ENCODE results near the gene NCK1.

Gene NCK1

DNA sequence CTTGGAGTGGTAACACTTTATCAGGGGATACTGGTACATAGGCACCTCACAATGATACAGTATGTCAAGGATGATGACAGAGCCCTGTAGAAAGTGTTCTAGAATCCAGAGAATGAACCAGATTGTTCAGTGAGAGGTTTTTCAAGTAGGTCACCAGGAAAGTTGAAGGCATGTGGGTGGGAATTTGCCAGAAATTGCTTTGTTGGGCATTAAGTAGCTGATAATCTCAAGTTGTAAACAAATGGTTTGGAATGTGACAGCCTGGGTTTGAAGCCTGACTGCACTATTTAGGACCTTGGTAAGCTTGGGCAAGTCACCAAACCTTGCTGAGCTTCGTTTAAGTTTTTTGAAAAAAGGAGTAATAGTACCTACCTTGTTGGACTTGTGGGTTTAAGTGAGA is 30.5 kb upstream of the NCK1 start:
- TF ChIP-seq, protein P1, sequence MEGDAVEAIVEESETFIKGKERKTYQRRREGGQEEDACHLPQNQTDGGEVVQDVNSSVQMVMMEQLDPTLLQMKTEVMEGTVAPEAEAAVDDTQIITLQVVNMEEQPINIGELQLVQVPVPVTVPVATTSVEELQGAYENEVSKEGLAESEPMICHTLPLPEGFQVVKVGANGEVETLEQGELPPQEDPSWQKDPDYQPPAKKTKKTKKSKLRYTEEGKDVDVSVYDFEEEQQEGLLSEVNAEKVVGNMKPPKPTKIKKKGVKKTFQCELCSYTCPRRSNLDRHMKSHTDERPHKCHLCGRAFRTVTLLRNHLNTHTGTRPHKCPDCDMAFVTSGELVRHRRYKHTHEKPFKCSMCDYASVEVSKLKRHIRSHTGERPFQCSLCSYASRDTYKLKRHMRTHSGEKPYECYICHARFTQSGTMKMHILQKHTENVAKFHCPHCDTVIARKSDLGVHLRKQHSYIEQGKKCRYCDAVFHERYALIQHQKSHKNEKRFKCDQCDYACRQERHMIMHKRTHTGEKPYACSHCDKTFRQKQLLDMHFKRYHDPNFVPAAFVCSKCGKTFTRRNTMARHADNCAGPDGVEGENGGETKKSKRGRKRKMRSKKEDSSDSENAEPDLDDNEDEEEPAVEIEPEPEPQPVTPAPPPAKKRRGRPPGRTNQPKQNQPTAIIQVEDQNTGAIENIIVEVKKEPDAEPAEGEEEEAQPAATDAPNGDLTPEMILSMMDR (IDR thresholded peaks at IDR 0.05; ENCODE audit: extremely low read depth, missing control alignments) = no peak
- DNase-seq (ENCODE audit: low spot score) = no peak

DNA sequence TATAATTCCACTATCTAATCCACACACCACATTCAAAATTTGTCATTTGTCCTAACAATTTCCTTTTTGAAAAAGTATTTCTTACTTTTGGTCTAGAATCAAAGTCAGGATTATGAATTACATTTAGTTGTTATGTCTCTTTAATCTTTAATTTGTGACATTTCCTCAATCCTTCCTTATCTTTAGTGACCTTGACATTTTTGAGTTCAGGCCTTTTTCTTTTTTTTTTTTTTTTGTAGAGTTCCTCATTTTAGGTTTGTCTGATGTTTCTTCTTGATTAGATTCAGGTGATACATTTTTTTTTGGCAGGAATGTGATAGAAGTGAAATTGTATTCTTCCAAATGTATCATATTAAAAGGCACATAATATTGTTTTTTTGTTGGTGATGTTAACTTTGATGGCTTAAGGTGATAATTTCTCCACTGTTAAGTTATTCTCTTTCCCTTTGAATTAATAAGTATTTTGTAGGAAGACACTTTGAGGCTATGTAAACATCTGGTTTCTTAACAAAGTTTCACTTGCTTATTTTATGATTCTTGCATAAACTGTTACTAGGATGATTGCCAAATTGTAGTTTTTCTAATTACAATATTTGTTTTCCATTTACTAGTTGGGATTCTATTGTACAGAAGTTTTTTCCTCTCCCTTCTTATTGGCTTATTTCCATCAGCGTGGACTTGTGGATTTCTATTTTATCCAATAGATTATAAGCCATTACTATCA is 26.8 kb upstream of the NCK1 start:
- TF ChIP-seq, protein P1 (IDR thresholded peaks at IDR 0.05; ENCODE audit: extremely low read depth, missing control alignments) = no peak
- no peak for DNase-seq (ENCODE audit: low spot score)

DNA sequence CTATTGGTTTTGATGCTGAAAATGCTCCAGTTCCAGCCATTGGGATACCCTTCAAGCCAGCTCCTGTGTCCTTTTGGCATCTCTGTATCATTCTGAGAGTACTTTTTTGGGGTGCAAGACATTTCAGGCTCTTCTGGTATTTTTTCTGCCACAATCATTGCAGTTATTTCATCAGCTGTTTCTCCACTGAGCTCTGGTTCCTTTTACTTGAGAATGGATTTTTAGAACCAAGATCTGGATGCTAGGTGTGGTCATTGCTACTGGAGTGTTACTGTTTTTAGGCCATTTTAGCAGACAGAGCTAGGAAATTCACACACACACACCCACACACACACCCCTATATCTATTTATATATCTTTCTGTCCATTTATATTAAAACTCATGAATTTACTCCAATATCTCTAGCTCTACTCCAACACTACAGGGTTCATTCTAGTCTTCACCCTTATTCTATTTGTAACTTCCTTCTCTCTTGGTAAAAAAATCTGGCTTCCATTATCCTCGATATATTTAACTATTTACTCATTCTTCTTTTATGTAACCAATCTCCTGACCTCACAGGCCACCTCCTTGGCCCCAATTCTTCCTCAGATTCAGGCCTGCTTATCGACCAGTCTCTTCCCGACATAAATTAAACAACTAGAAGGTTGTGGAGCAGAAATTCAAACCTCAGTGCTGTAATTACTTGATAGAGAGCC is 26.0 kb upstream of the NCK1 start:
- DNase-seq (ENCODE audit: low spot score) = no peak
- TF ChIP-seq, protein P1 (IDR thresholded peaks at IDR 0.05; ENCODE audit: extremely low read depth, missing control alignments) = no peak

DNA sequence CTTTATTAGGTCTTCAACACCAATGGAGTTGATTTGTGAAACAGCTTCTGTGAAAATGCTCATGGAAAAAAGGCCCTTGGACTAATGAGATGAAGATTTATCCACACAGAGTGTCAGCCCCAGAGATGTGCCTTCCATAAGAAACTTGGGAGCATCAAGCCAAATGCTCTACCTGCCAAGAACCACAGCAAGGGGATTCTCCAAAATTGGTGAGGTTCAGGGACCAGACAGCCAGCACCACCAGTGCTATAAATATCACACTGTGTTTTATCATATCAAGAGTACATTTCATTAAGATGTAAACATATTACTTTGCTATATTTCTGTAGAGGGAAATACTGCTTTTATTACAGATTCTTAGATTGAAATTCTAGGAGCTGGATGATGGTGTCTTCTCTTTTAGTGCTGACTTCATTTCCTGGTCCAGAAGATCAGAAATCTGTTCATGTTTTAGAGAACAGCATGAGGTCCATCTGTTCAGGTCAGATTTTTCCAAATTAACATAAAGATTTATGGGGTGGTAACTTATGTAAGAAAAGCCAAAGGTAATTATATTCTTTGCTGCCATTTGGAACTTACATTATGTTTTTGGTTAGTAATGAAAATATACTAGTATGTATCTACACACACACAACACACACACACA is 25.4 kb upstream of the NCK1 start:
- TF ChIP-seq, protein P1 (IDR thresholded peaks at IDR 0.05; ENCODE audit: extremely low read depth, missing control alignments) = no peak
- no peak for DNase-seq (ENCODE audit: low spot score)

DNA sequence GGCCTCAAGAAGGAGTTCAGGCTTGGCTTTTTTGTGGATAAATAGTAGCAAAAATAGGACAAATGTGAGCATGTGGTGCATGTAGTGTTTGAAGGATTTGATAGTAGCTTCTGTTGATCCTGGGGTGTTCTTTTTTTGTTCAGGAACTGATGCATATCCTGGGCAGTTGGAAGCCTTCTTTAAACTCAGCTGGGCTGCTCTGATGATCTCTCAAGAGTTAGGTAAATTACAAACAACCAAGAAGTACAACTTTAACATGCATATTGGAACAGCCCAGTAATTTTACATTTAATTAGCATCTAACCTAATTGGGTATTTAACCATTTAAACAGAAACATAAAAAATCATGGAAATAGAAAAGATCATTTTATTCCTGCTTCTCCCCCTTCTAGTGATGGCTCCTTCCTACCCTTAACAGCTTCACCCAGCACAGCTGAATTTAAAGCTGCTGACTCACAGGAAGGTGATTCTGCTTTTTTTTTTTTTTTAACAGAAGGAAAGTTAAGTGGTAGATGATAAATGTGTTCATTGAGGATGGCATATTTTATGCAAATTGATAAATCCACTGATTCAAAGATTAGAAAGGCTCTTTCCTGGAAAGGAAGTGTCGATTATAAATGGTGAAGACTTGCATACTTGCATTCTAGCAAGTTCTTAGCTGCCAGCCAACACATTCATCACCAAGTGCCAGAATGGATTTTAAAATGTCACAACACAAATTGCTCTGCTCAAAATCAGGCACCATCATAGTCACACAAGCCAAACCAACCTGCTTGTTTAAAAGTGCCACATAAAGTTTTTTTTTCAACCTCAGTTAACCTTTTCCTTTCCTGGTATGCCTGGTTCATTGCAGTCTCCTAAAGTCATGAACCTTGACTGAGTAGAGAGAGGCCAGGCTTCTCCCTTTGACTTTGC is 23.1 kb upstream of the NCK1 start:
- DNase-seq (ENCODE audit: low spot score) = no peak

DNA sequence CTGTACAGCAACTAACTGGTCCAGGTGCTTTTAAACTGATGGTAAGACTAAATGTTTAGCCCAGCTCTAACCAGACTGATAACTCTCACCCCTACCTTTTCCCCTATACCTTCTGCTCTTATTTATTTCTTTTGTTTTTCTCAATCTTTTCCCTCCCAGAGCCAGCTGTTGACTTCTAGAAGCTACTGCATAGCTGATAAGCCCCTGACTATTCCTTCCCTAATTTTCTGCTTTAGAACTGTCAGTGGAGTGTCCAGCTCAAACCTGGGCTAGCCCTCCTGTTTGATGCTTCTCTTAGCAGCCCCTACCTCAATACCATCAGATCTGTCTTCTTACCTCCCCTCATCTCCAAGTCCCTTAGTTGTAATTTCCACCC is 22.5 kb upstream of the NCK1 start:
- TF ChIP-seq, protein P1 (IDR thresholded peaks at IDR 0.05; ENCODE audit: extremely low read depth, missing control alignments) = no peak
- no peak for DNase-seq (ENCODE audit: low spot score)

More for the DNA sequence above, 23.1 kb upstream of the NCK1 start:
- TF ChIP-seq, protein P1 (IDR thresholded peaks at IDR 0.05; ENCODE audit: extremely low read depth, missing control alignments) = no peak

Data from GM20000 (cell line).